ENCODE measurements around the gene MAPK8.

MAPK8 gene

GRCh38 chr10:48377751-48378530 lies 71.5 kb downstream of the MAPK8 start:
- H3K27me3 ChIP-seq (ENCODE audit: insufficient read depth, low read length): no peaks in the 10 kb centered on the region
- no CpG with 5 or more reads among the region's 2 CpGs for WGBS (ENCODE audit: extremely low coverage, insufficient coverage, insufficient read length)

GRCh38 chr10:48378675-48379074 lies 72.2 kb downstream of the MAPK8 start:
- no CpG with 5 or more reads among the region's 3 CpGs for WGBS (ENCODE audit: extremely low coverage, insufficient coverage, insufficient read length)
- Histone ChIP-seq H4K12ac (ENCODE audit: low read depth, low read length) (no peak overlapping the region), H4K91ac (ENCODE audit: low read depth, low read length) (no peak overlapping the region), H3K27me3 (ENCODE audit: insufficient read depth, low read length) (no peaks in the 10 kb centered on the region), H3K79me1 (ENCODE audit: low read length) (no peaks in the 10 kb centered on the region), H3K4me2 (ENCODE audit: low read length) (no peak overlapping the region), H3K4ac (ENCODE audit: low read depth, low read length) (no peak overlapping the region), H3K79me2 (ENCODE audit: control insufficient read depth, insufficient read depth, low read length, poor library complexity) (no peaks in the 10 kb centered on the region), H2BK12ac (ENCODE audit: low read length) (no peak overlapping the region), H2BK120ac (ENCODE audit: insufficient read depth, low read length, poor library complexity) (no peak overlapping the region), H3K9ac (ENCODE audit: low read length) (no peak overlapping the region), H3K27ac (ENCODE audit: low read depth, low read length) (no peak overlapping the region), H3K4me3 (ENCODE audit: low read depth, low read length) (no peak overlapping the region), H2AFZ (ENCODE audit: insufficient read depth, low read length, poor library complexity) (no peak overlapping the region), H4K8ac (ENCODE audit: low read depth, low read length) (no peak overlapping the region), H3K23ac (ENCODE audit: low read length) (no peak overlapping the region), H2BK5ac (ENCODE audit: low read depth, low read length, poor library complexity) (no peak overlapping the region), H3K14ac (ENCODE audit: low read length) (no peak overlapping the region), H3K18ac (ENCODE audit: low read length) (no peak overlapping the region), H3K9me3 (ENCODE audit: insufficient read depth, low read depth, low read length) (no peaks in the 10 kb centered on the region), H2AK5ac (ENCODE audit: low read length) (no peak overlapping the region), H3K4me1 (ENCODE audit: control insufficient read depth in 1 of 2, insufficient read depth in 2 of 2, low read length in 2 of 2) (no peaks in the 10 kb centered on the region), H3K36me3 (ENCODE audit: control insufficient read depth in 1 of 2, insufficient read depth in 2 of 2, low read length in 2 of 2) (no peaks in the 10 kb centered on the region)
- DNase-seq: no peak

More at GRCh38 chr10:48377751-48378530, 71.5 kb downstream of the MAPK8 start:
- Histone ChIP-seq H2AK5ac (ENCODE audit: low read length) (no peak overlapping the region), H3K27ac (ENCODE audit: low read depth, low read length) (no peak overlapping the region), H4K8ac (ENCODE audit: low read depth, low read length) (no peak overlapping the region), H2BK5ac (ENCODE audit: low read depth, low read length, poor library complexity) (no peak overlapping the region), H3K4me1 (ENCODE audit: control insufficient read depth in 1 of 2, insufficient read depth in 2 of 2, low read length in 2 of 2) (no peaks in the 10 kb centered on the region), H3K79me2 (ENCODE audit: control insufficient read depth, insufficient read depth, low read length, poor library complexity) (no peaks in the 10 kb centered on the region), H3K4me2 (ENCODE audit: low read length) (no peak overlapping the region), H2AFZ (ENCODE audit: insufficient read depth, low read length, poor library complexity) (no peak overlapping the region), H3K14ac (ENCODE audit: low read length) (no peak overlapping the region), H3K18ac (ENCODE audit: low read length) (no peak overlapping the region), H3K4ac (ENCODE audit: low read depth, low read length) (no peak overlapping the region), H4K12ac (ENCODE audit: low read depth, low read length) (no peak overlapping the region), H3K36me3 (ENCODE audit: control insufficient read depth in 1 of 2, insufficient read depth in 2 of 2, low read length in 2 of 2) (no peaks in the 10 kb centered on the region), H3K23ac (ENCODE audit: low read length) (no peak overlapping the region), H3K9me3 (ENCODE audit: insufficient read depth, low read depth, low read length) (no peaks in the 10 kb centered on the region), H3K79me1 (ENCODE audit: low read length) (no peaks in the 10 kb centered on the region), H3K9ac (ENCODE audit: low read length) (no peak overlapping the region), H2BK120ac (ENCODE audit: insufficient read depth, low read length, poor library complexity) (no peak overlapping the region), H4K91ac (ENCODE audit: low read depth, low read length) (no peak overlapping the region), H3K4me3 (ENCODE audit: low read depth, low read length) (no peak overlapping the region), H2BK12ac (ENCODE audit: low read length) (no peak overlapping the region)
- DNase-seq: no peak

GRCh38 chr10:48381971-48382370 lies 75.5 kb downstream of the MAPK8 start:
- no peak overlapping the region for H3K14ac ChIP-seq (ENCODE audit: low read length)
- H2BK5ac ChIP-seq (ENCODE audit: low read depth, low read length, poor library complexity): no peak overlapping the region
- no peak overlapping the region for H4K12ac ChIP-seq (ENCODE audit: low read depth, low read length)
- no peak overlapping the region for H2AFZ ChIP-seq (ENCODE audit: insufficient read depth, low read length, poor library complexity)
- no peak overlapping the region for H3K18ac ChIP-seq (ENCODE audit: low read length)
- no peaks in the 10 kb centered on the region for H3K9me3 ChIP-seq (ENCODE audit: insufficient read depth, low read depth, low read length)
- H3K4ac ChIP-seq (ENCODE audit: low read depth, low read length): no peak overlapping the region
- H4K8ac ChIP-seq (ENCODE audit: low read depth, low read length): no peak overlapping the region
- no peak overlapping the region for H3K4me2 ChIP-seq (ENCODE audit: low read length)
- H2AK5ac ChIP-seq (ENCODE audit: low read length): no peak overlapping the region
- no peak overlapping the region for H3K9ac ChIP-seq (ENCODE audit: low read length)
- peaks cover 3 to 4% of the 10 kb centered on the region in 2 experiments for H3K4me1 ChIP-seq (ENCODE audit: control insufficient read depth in 1 of 2, insufficient read depth in 2 of 2, low read length in 2 of 2)
- no peak overlapping the region for H3K23ac ChIP-seq (ENCODE audit: low read length)
- H3K36me3 ChIP-seq (ENCODE audit: control insufficient read depth in 1 of 2, insufficient read depth in 2 of 2, low read length in 2 of 2): no peaks in the 10 kb centered on the region
- no peak overlapping the region for H2BK12ac ChIP-seq (ENCODE audit: low read length)
- H3K79me1 ChIP-seq (ENCODE audit: low read length): peaks cover 2% of the 10 kb centered on the region
- H3K79me2 ChIP-seq (ENCODE audit: control insufficient read depth, insufficient read depth, low read length, poor library complexity): no peaks in the 10 kb centered on the region
- no peaks in the 10 kb centered on the region for H3K27me3 ChIP-seq (ENCODE audit: insufficient read depth, low read length)
- no peak for DNase-seq
- H3K4me3 ChIP-seq (ENCODE audit: low read depth, low read length): no peak overlapping the region
- H4K91ac ChIP-seq (ENCODE audit: low read depth, low read length): no peak overlapping the region
- no peak overlapping the region for H3K27ac ChIP-seq (ENCODE audit: low read depth, low read length)
- H2BK120ac ChIP-seq (ENCODE audit: insufficient read depth, low read length, poor library complexity): no peak overlapping the region

GRCh38 chr10:48382982-48383381 lies 76.5 kb downstream of the MAPK8 start:
- Histone ChIP-seq H3K4me2 (ENCODE audit: low read length) (peak overlapping the region; percentile 0), H3K9me3 (ENCODE audit: insufficient read depth, low read depth, low read length) (no peaks in the 10 kb centered on the region), H4K91ac (ENCODE audit: low read depth, low read length) (no peak overlapping the region), H2BK120ac (ENCODE audit: insufficient read depth, low read length, poor library complexity) (no peak overlapping the region), H3K14ac (ENCODE audit: low read length) (no peak overlapping the region), H3K79me2 (ENCODE audit: control insufficient read depth, insufficient read depth, low read length, poor library complexity) (no peaks in the 10 kb centered on the region), H3K4ac (ENCODE audit: low read depth, low read length) (no peak overlapping the region), H2AK5ac (ENCODE audit: low read length) (no peak overlapping the region), H3K79me1 (ENCODE audit: low read length) (peaks cover 2% of the 10 kb centered on the region), H2BK5ac (ENCODE audit: low read depth, low read length, poor library complexity) (no peak overlapping the region), H3K4me3 (ENCODE audit: low read depth, low read length) (no peak overlapping the region), H3K9ac (ENCODE audit: low read length) (no peak overlapping the region), H4K8ac (ENCODE audit: low read depth, low read length) (no peak overlapping the region), H3K23ac (ENCODE audit: low read length) (no peak overlapping the region), H3K27ac (ENCODE audit: low read depth, low read length) (no peak overlapping the region), H3K18ac (ENCODE audit: low read length) (no peak overlapping the region), H4K12ac (ENCODE audit: low read depth, low read length) (no peak overlapping the region), H3K36me3 (ENCODE audit: control insufficient read depth in 1 of 2, insufficient read depth in 2 of 2, low read length in 2 of 2) (no peaks in the 10 kb centered on the region), H3K27me3 (ENCODE audit: insufficient read depth, low read length) (no peaks in the 10 kb centered on the region), H2BK12ac (ENCODE audit: low read length) (no peak overlapping the region), H2AFZ (ENCODE audit: insufficient read depth, low read length, poor library complexity) (no peak overlapping the region), H3K4me1 (ENCODE audit: control insufficient read depth in 1 of 2, insufficient read depth in 2 of 2, low read length in 2 of 2) (peaks cover 3 to 4% of the 10 kb centered on the region in 2 experiments)
- no peak for DNase-seq
